Mesangial cell (primary cell): ENCODE data around the gene NOTCH1. TPM values are rescaled to one million over a fixed set of nuclear protein-coding genes. Genes with fewer than 3 reads are reported as not detected.

Source experiments
- total RNA-seq: library from RNA; depleted of rRNA; stranded (reverse); fragments of >200 nt; gene quantifications from 2 replicates; pipeline ENCODE4 v1.2.3, GENCODE V29; 2015

Gene NOTCH1
- total RNA-seq = 23.0 and 36.0 TPM in 2 replicates

GRCh38 chr9:136545965-136546696, at the start of gene NOTCH1:
Gene NOTCH1 (minus strand): TSS chr9:136546048. CDS start chr9:136545786, 262 bp downstream.

GRCh38 chr9:136482793-136483588, 62.9 kb downstream of the NOTCH1 start, which contains the start of gene SEC16A:
Gene SEC16A (minus strand): TSS chr9:136483040. CDS start chr9:136477615, 5,425 bp downstream.

Other genes starting within 250 kb of the NOTCH1 start
- 0.25 TPM in 1 of 2 replicates, not detected in the other for gene CCDC187, start 242.0 kb downstream of the NOTCH1 start, total RNA-seq
- gene GPSM1, start 218.5 kb downstream of the NOTCH1 start, total RNA-seq = 37.3 and 65.5 TPM in 2 replicates
- gene DNLZ, start 182.3 kb downstream of the NOTCH1 start, total RNA-seq = 20.8 and 41.2 TPM in 2 replicates
- gene CARD9, start 172.4 kb downstream of the NOTCH1 start, total RNA-seq = under 0.01 and 0.76 TPM in 2 replicates
- 9.0 and 10.8 TPM in 2 replicates for gene SNAPC4, start 145.9 kb downstream of the NOTCH1 start, total RNA-seq
- 53.6 and 57.8 TPM in 2 replicates for gene ENTR1, start 135.4 kb downstream of the NOTCH1 start, total RNA-seq
- gene PMPCA, start 135.4 kb downstream of the NOTCH1 start, total RNA-seq = 52.6 and 59.6 TPM in 2 replicates
- gene INPP5E, start 106.2 kb downstream of the NOTCH1 start, total RNA-seq = 13.6 and 14.3 TPM in 2 replicates
- 44.6 and 56.2 TPM in 2 replicates for gene SEC16A, start 63.0 kb downstream of the NOTCH1 start, total RNA-seq
- 20.4 and 27.0 TPM in 2 replicates for gene EGFL7, start 116.9 kb upstream of the NOTCH1 start, total RNA-seq
- gene AGPAT2, start 141.4 kb upstream of the NOTCH1 start, total RNA-seq = 59.6 and 67.2 TPM in 2 replicates
- 8.3 and 18.1 TPM in 2 replicates for gene DIPK1B, start 166.5 kb upstream of the NOTCH1 start, total RNA-seq
- gene LCN10, start 196.9 kb upstream of the NOTCH1 start, total RNA-seq = not detected in 2 replicates
- not detected in 2 replicates for gene LCN6, start 202.5 kb upstream of the NOTCH1 start, total RNA-seq
- not detected in 2 replicates for gene LCN8, start 212.2 kb upstream of the NOTCH1 start, total RNA-seq
- gene LCN15, start 218.5 kb upstream of the NOTCH1 start, total RNA-seq = not detected in 2 replicates
- 82.4 and 97.8 TPM in 2 replicates for gene TMEM141, start 245.3 kb upstream of the NOTCH1 start, total RNA-seq